Suppressor macrophage treated with lipopolysaccharide for 4 hours (primary cell): Measurements from ENCODE around the gene FIBCD1.
"Not testable (repeated sequence)": the region's sequence is repeated elsewhere in the genome, so short reads cannot be mapped to it uniquely, and the experiment has no call there.

Experiments used
- DNase-seq: peaks from one replicate; pipeline ENCODE4 v3.0.0-alpha.2; 2020

Gene FIBCD1

GRCh38 chr9:130921300-130921988 lies 17.6 kb downstream of the FIBCD1 start:
- DNase-seq: no peak

DNA sequence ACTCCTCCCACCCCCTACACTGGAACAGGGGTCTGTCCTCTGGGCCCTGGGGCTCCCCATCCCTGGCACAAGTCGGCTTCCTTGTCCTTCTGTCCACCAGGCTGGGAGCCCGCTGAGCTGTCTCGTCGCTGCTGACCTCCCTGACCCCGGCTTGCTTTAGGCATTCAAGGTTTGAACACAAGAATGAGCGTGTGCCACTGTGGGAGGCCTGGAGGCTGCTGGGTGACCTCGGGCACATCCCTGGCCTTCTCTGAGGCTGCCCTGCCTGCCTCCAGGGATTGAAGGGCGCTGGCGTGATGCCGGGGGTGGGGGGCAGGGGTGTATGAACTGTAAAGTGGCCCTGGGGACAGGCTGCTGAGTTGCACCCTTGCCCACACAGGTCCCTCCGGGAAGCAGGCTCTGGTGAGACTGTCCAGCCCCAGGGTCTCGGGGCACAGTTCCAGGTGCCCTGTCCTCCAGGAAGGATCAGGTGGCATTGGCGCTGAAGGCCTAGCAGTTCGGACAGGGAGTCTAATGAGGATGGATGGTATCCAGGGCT lies 18.2 kb downstream of the FIBCD1 start:
- DNase-seq: no peak

DNA sequence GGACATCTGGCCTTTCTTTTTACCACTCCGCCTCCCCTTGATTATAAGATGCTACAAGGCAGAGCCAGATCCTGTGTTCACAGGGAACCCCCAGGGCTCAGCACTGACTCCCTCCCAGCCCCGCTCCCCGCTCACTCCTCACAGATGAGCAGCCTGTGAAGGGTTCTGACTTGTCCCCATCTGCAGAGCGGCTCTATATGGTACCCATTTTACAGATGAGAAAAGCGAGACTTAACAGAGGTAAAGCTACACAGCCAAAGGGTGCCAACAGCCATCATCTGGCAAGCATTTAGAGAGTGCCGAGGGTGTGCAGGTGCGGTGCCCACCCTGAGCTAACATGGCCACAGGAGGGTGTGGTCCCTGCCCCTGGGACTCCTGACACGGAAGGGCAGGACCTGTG lies 18.8 kb downstream of the FIBCD1 start:
- no peak for DNase-seq

DNA sequence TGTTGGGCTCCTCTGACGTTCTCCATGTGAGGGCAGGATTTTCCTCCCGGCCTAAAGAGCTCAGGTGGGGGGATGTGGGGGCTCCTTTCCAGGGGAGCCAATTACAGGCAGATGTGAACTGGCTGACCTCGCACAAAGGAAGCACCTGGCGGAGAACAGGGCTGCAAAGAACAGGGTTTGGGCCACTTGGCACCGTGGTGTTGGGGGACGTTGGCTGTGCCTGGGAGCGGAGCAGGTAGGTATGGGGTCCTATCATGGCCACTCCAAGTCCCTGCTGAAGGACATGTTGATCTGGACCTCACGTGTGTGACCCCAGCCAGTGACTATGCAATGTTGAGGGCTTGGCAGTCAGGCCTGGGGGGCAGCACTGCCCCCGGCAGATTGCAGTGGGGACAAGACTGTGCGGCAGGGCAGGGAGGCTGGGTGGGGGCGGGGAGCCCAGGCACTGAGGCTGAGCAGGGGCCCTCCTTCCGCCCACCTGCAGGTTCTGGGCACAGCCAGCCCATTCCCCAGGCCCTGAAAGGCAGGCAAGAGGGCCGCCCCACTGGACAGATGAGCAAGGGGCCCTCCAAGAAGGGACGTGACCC lies 19.4 kb downstream of the FIBCD1 start:
- DNase-seq: no peak

GRCh38 chr9:130918826-130919558 lies 20.1 kb downstream of the FIBCD1 start:
- DNase-seq: no peak

DNA sequence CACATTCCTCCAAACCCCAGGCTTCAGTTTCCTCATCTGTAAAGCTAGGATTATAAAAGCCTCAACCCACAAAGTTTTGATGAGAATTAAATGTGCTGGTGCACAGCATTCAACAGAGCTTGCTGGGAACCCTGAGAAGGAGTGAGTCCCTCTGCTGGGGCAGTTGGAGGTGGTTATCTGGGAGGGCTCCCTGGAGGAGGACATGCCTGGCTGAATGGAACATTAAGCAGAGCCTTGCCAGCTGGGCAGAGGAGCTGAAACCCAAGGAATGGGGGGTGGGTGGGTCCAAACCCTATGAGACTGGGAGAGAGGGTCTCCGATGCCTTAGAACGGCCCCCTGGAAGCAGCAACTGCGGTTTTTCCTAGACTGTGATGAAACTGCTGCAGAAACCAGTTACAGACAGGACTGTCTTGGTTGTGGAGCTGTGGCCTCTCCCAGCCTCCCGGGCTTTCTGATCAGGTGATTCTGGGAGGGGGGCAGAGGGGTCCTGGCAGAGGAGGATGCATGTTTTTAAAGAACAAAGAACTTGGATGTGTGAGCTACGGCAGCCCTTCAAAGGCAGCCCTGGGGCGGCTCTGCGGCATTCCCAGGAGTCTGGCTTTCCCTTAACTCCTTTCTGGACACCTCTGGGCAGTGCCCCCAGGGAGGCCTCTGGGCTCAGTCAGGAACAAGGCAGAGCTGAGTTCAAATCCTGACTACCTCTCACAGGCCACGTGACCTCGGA lies 20.8 kb downstream of the FIBCD1 start:
- DNase-seq: no peak

GRCh38 chr9:130917168-130917960 lies 21.7 kb downstream of the FIBCD1 start:
- no peak for DNase-seq

GRCh38 chr9:130915096-130915447 lies 24.0 kb downstream of the FIBCD1 start:
- no peak for DNase-seq

- no peak for DNase-seq
These were observed 24.5 kb downstream of the FIBCD1 start for GRCh38 chr9:130914417-130915095.

DNA sequence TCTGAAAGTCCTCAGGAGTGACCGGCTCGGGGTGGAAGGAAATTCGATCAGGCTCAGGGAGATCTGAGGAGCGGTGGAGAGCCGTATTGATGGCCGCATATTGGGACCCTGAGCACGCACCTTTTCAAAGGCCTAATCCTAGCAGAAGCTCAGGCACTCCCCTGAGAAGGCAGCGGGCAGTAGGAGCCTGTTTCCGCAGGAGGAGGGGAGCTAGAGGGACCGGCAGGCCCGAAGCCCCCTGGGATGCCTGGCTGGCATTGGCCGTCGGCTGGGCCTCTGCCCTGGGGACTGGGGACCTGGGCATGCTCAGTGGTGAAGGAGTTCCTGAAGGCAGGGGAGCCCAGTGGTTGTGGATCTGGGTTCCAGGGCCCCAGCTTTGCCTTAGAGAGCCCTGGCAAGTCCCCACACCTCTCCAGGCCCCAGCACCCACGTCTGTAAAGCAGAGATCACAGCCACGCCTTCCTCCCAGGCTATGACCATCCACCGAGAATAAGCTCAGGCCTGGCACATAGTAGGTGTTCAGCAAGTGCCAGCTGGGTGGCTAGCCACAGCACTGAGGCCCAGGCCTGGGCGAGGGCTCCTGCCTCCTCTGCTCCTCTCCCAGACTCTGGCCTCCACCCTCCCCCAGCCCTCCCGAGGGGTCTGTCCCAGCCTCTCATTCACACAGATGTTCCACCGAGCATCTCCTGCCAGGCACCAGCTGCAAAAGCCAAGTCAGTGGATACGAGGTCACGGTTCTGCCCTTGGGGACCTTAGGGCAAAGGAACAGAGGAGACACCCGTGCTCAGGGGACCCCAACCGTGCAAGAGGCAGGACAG lies 25.2 kb downstream of the FIBCD1 start:
- no peak for DNase-seq

DNA sequence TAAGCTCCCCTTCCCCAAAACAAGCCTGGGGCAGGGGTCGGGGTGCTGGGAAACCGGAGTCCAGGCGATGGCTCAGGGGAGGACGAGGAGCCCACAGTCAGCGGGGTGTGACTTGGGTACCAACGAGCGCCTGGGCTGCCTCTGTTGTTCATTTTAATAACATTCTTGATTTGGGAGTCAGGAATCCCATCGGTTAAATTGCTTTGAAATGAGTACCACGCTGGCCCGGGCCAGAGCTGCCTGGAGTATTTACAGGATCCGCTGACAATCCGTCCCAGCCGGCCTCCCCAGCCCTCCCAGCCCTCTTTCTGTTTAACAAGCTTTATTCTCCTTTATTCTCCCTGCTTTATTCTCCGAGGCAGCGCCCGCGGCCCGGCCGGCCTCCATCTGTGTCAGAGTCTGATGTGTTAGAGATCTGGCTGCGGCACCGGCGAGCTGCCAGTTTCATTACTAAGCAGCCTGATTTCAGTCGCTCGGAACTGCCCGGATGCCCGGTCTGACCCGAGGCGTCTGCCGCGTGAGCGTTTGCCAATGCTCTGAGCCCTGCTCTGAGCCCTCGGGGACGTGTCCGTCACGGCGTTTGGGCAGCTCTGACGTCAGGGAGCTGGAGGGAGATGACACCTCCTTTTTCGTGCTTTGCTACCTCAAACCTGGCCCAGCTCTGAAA lies 26.0 kb downstream of the FIBCD1 start:
- DNase-seq: no peak

DNA sequence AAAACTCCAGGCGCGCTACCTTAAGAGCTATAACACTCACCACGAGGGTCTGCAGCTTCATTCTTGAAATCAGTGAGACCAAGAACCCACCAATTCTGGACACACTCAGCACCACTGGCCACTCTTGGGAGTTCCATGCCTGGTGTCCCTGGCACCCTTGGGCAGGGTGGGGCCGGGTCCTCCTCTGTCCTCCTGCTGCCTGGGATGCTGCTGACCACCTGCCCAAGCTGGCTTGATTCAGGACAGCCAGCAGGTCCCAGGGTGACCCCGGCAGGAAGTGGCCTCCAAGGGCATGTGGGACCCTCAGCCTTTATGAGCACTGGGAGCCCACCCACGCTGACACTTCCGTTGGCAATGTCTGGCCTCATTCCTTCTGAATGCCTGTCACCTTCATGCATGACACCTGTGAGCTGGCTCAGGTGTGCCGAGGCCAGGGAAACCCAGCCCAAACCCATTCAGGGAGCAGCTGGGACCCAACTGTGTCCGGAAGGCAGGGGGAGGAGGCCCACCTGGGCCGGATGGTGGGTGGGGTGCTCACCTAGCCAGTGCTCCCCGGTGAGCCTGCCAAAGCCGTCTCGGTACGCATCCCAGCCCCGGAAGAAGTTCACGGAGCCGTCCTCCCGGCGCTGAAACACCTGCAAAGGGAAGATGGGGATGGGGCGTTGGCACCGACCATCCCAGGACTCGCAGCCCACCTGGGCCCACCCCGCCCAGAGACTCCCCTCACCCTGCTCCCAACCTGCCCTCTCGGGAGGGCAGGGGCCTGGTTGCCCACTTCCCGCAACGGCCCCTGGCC lies 27.6 kb downstream of the FIBCD1 start:
- no peak for DNase-seq

DNA sequence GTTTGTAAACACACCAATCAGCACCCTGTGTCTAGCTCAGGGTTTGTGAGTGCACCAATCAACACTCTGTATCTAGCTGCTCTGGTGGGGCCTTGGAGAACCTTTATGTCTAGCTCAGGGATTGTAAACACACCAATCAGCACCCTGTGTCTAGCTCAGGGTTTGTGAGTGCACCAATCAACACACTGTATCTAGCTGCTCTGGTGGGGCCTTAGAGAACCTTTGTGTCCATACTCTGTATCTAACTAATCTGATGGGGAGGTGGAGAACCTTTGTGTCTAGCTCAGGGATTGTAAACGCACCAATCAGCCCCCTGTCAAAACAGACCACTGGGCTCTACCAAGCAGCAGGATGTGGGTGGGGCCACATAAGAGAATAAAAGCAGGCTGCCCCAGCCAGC lies 28.4 kb downstream of the FIBCD1 start:
- not testable (repeated sequence) for DNase-seq

DNA sequence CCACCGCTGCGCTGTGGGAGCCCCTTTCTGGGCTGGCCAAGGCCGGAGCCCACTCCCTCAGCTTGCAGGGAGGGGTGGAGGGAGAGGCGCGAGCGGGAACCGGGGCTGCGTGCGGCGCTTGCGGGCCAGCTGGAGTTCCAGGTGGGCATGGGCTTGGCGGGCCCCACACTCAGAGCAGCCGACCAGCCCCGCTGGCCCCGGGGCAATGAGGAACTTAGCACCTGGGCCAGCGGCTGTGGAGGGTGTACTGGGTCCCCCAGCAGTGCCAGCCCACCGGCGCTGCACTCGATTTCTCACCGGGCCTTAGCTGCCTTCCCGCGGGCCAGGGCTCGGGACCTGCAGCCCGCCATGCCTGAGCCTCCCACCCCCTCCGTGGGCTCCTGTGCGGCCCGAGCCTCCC lies 29.0 kb downstream of the FIBCD1 start:
- not testable (repeated sequence) for DNase-seq

DNA sequence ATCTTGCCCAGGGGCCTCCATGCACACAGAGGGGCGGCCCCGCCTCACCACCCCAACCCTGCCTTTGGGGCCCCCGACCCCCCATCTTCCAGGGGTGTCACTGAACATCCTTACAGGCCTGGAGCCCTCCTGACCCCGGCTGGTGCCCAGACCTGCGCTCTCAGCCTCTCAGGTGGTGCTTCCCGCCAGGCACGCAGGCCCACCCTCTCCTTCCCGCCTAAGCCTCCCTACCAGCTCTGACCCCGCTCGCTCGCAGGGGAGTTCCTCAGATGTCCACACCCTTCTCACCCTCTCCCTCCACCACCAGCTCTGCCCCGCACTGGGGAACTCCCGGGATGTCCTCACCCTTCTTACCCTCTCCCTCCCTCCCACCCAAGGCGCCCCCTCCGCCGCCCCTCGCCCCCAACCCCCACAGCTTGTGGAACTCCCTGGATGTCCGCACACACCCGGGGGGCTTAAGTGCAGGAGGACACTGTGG lies 30.1 kb downstream of the FIBCD1 start:
- DNase-seq: no peak

GRCh38 chr9:130908146-130908877 lies 30.7 kb downstream of the FIBCD1 start:
- no peak for DNase-seq

GRCh38 chr9:130906735-130907416 lies 32.2 kb downstream of the FIBCD1 start:
- DNase-seq: no peak
